Fibroblast of lung (primary cell): ENCODE measurements around the gene RHOT2. TPM values are rescaled to one million over a fixed set of nuclear protein-coding genes. Genes with fewer than 3 reads are reported as not detected.

Experiments
- DNase-seq, 2 donors: peaks; one replicate each; pipeline versions ENCODE4 v3.0.0 to v3.0.0-alpha.2; 2010; ENCODE audit warnings: low read depth in 2 of 2
- H2AFZ ChIP-seq: 2 replicates; pipeline ENCODE4 v1.5.1; 2012; ENCODE audit warnings: low read length, control low read depth, inconsistent platforms
- H3K27ac ChIP-seq: 2 replicates; pipeline ENCODE4 v1.5.1; 2011; ENCODE audit warnings: low read length, control low read depth; ENCODE audit not compliant: insufficient read depth
- H3K27me3 ChIP-seq: 2 replicates; pipeline ENCODE4 v1.5.1; 2011; ENCODE audit warnings: mild to moderate bottlenecking, low read length; ENCODE audit not compliant: control insufficient read depth, insufficient read depth
- H3K36me3 ChIP-seq: 2 replicates; pipeline ENCODE4 v1.5.1; 2011; ENCODE audit warnings: low read length; ENCODE audit not compliant: control insufficient read depth, insufficient read depth
- H3K4me1 ChIP-seq: 2 replicates; pipeline ENCODE4 v1.5.1; 2011; ENCODE audit warnings: low read length; ENCODE audit not compliant: control insufficient read depth, insufficient read depth; ENCODE audit errors: extremely low read depth
- H3K4me2 ChIP-seq: 2 replicates; pipeline ENCODE4 v1.5.1; 2011; ENCODE audit warnings: low read length, control low read depth; ENCODE audit not compliant: insufficient read depth; ENCODE audit errors: extremely low read depth
- H3K4me3 ChIP-seq, 4 experiments: fragments of 200-600 bp in 1 of 4; sonication (generic) in 1 of 4; replicated peaks in 1 of 4; 2 replicates each; pipeline ENCODE4 v1.5.1; 2011 to 2016; ENCODE audit warnings: low read length in 4 of 4, low read depth in 3 of 4, mild to moderate bottlenecking in 3 of 4, control low read depth in 2 of 4, inconsistent platforms in 1 of 4, mixed read lengths in 1 of 4; ENCODE audit not compliant: insufficient read depth in 1 of 4; ENCODE audit errors: control extremely low read depth in 1 of 4
- H3K79me2 ChIP-seq: 2 replicates; pipeline ENCODE4 v1.5.1; 2012; ENCODE audit warnings: mild to moderate bottlenecking, low read length, inconsistent platforms; ENCODE audit not compliant: control insufficient read depth, insufficient read depth
- H3K9ac ChIP-seq: 2 replicates; pipeline ENCODE4 v1.5.1; 2011; ENCODE audit warnings: mild to moderate bottlenecking, low read length, control low read depth; ENCODE audit not compliant: insufficient read depth
- H3K9me3 ChIP-seq: 2 replicates; pipeline ENCODE4 v1.5.1; 2012; ENCODE audit warnings: low read depth, low read length; ENCODE audit not compliant: control insufficient read depth, insufficient read depth
- H4K20me1 ChIP-seq: 2 replicates; pipeline ENCODE4 v1.5.1; 2011; ENCODE audit warnings: low read length; ENCODE audit not compliant: control insufficient read depth, insufficient read depth; ENCODE audit errors: extremely low read depth
- EZH2 ChIP-seq: IDR thresholded peaks from 2 replicates; pipeline ENCODE4 v1.5.1; 2012; ENCODE audit warnings: low read length, control low read depth, mild to moderate bottlenecking; ENCODE audit errors: missing control alignments
- polyA plus RNA-seq, 2 donors: library from polyadenylated mRNA; depleted of rRNA in 1 of 2; stranded (reverse) in 1 of 2; unstranded in 1 of 2; fragments of >200 nt; gene quantifications; 2 replicates each; pipeline ENCODE4 v1.2.1, GENCODE V29; 2011 to 2012; ENCODE audit warnings: missing spikeins in 1 of 2
- total RNA-seq: library from RNA; depleted of rRNA; stranded (reverse); fragments of >200 nt; gene quantifications from 2 replicates; pipeline ENCODE4 v1.2.1, GENCODE V29; 2014
- TF ChIP-seq, protein P1 (sequence below), 2 donors: IDR thresholded peaks in 1 of 2; conservative IDR thresholded peaks in 1 of 2; 1 replicate in 1 of 2; 2 replicates in 1 of 2; pipeline ENCODE4 v1.5.1; 2011 to 2012; ENCODE audit warnings: low read length in 2 of 2, control low read depth in 1 of 2, inconsistent platforms in 1 of 2, low read depth in 1 of 2, mild to moderate bottlenecking in 1 of 2

RHOT2 gene
- total and polyA plus RNA-seq, 2 donors (not counting 1 experiment from before 2014, with no cell fraction given), result 29.6 to 35.4 TPM

DNA sequence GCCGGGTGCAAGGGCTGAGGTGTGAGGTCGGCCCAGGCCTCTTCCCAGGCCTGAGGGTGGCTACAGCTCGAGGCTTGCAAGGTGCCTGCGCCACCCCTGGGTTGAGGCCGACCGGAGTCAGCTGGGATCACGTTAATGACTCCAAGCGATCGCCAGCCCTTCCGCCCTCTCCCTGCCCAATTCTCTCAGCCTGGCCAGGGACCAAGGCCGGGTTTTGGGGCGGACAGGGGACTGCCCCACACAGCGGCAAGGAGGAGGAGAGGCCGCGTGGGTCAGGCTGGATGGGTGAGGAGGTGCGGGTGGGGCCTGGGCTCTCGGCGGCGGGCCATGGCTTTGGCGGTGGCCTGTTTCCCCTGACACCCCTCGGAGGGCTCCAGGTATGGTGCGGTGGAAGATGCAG is 25.4 kb downstream of the RHOT2 start:
- Histone ChIP-seq H3K9ac (no peak overlapping the region), H3K9me3 (no peaks in the 10 kb centered on the region), H3K27me3 (peaks cover 21% of the 10 kb centered on the region), H3K4me1 (peaks cover 5% of the 10 kb centered on the region), H3K79me2 (peaks cover 6% of the 10 kb centered on the region), H4K20me1 (no peaks in the 10 kb centered on the region), H3K27ac (no peak overlapping the region), H3K36me3 (no peaks in the 10 kb centered on the region), H2AFZ (no peak overlapping the region), H3K4me3 (no peak overlapping the region), H3K4me2 (no peak overlapping the region)
- no peak for DNase-seq
- TF ChIP-seq EZH2, result peak; percentile 78
- TF ChIP-seq, protein P1, sequence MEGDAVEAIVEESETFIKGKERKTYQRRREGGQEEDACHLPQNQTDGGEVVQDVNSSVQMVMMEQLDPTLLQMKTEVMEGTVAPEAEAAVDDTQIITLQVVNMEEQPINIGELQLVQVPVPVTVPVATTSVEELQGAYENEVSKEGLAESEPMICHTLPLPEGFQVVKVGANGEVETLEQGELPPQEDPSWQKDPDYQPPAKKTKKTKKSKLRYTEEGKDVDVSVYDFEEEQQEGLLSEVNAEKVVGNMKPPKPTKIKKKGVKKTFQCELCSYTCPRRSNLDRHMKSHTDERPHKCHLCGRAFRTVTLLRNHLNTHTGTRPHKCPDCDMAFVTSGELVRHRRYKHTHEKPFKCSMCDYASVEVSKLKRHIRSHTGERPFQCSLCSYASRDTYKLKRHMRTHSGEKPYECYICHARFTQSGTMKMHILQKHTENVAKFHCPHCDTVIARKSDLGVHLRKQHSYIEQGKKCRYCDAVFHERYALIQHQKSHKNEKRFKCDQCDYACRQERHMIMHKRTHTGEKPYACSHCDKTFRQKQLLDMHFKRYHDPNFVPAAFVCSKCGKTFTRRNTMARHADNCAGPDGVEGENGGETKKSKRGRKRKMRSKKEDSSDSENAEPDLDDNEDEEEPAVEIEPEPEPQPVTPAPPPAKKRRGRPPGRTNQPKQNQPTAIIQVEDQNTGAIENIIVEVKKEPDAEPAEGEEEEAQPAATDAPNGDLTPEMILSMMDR (conservative IDR thresholded peaks at IDR 0.05 in 1 of 2, IDR thresholded peaks at IDR 0.05 in 1 of 2; ENCODE audit: low read depth in 1 of 2, low read length in 2 of 2), result no peak

DNA sequence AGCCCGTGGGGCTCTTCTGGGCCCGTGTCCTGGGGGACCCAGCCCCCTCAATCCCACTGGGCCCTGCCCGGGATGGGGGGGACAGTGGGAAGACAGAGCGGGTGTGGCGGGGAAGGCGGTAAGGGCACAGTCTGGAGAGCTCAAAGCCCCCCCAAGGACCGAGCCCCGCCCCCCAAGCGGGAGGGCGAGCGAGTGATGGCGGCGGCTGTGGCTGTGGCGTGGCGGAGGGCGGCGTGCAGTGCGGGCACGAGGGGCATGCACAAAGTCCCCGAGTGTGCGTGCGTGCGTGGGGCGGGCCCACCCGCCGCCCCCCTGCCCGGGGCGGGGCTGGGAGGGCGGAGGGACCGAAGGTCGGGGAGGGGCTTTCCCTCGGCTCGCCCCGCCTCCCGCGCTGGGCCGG is 25.8 kb downstream of the RHOT2 start:
- peaks cover 5% of the 10 kb centered on the region for H3K4me1 ChIP-seq
- H3K4me2 ChIP-seq, result no peak overlapping the region
- no peak for DNase-seq
- no peaks in the 10 kb centered on the region for H3K36me3 ChIP-seq
- H4K20me1 ChIP-seq, result no peaks in the 10 kb centered on the region
- H3K4me3 ChIP-seq, result no peak overlapping the region
- H3K27ac ChIP-seq, result no peak overlapping the region
- peaks cover 6% of the 10 kb centered on the region for H3K79me2 ChIP-seq
- H2AFZ ChIP-seq, result no peak overlapping the region
- TF ChIP-seq, protein P1 (conservative IDR thresholded peaks at IDR 0.05 in 1 of 2, IDR thresholded peaks at IDR 0.05 in 1 of 2; ENCODE audit: low read depth in 1 of 2, low read length in 2 of 2), result no peak
- TF ChIP-seq EZH2, result no peak
- H3K27me3 ChIP-seq, result peaks cover 21% of the 10 kb centered on the region
- no peaks in the 10 kb centered on the region for H3K9me3 ChIP-seq
- no peak overlapping the region for H3K9ac ChIP-seq

DNA sequence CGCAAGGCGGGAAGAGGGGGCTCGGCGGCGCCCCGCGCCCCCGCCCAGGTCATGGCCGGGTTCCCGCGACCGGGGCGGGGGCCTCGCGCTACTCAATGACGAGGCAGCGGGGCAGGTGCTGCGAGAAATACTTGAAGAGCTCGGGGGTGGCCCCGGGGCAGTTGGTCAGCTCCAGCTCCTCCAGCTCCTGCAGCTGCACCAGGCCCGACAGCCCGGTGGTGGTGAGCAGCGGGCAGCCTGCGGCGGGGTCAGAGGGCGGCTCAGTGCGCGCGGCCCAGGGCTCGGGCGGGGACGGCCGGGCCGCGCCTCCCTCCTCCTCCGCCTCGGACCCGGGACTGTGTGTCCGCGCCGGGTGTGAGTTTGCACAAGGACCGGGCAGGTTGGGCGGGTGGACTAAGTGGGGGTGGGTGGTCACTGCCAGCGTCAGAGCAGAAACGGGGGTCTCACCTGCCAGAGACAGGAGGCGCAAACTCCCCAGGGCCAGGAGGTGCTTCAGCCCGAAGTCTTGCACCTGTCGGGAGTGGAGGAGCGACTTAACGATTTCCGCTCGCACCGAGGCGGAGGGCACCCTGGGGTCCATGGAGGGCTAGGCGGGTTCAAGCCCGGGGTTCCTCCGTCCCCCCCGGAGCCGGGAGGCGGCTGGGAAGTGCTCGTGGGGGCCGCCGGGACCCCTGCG is 26.4 kb downstream of the RHOT2 start:
- Histone ChIP-seq H3K36me3 (no peaks in the 10 kb centered on the region), H3K27ac (no peak overlapping the region), H3K9me3 (no peaks in the 10 kb centered on the region), H3K4me1 (peaks cover 5% of the 10 kb centered on the region), H4K20me1 (no peaks in the 10 kb centered on the region), H3K4me2 (no peak overlapping the region), H3K79me2 (peaks cover 2% of the 10 kb centered on the region), H3K27me3 (peaks cover 21% of the 10 kb centered on the region), H3K4me3 (no peak overlapping the region), H2AFZ (no peak overlapping the region), H3K9ac (no peak overlapping the region)
- DNase-seq, result no peak
- TF ChIP-seq EZH2, result peak; percentile 99
- TF ChIP-seq, protein P1 (conservative IDR thresholded peaks at IDR 0.05 in 1 of 2, IDR thresholded peaks at IDR 0.05 in 1 of 2; ENCODE audit: low read depth in 1 of 2, low read length in 2 of 2), result no peak
